Astrocyte (in vitro differentiated cells and primary cell): ENCODE data around the gene PCMT1. TPM values are rescaled to one million over a fixed set of nuclear protein-coding genes. Genes with fewer than 3 reads are reported as not detected.
"Not testable (repeated sequence)": the region's sequence is repeated elsewhere in the genome, so short reads cannot be mapped to it uniquely, and the experiment has no call there.

ENCODE experiments used
- DNase-seq: peaks from one replicate; pipeline ENCODE4 v3.0.0-alpha.2; 2010; ENCODE audit warnings: low read depth
- FAIRE-seq: peaks from 2 replicates; lab custom pipeline; 2011; peaks lifted over from hg19 to GRCh38; lab: Jason Lieb, UNC
- H2AFZ ChIP-seq: 2 replicates; pipeline ENCODE4 v1.6.0; 2012; ENCODE audit warnings: low read depth, low read length, inconsistent platforms
- H3K27ac ChIP-seq: 2 replicates; pipeline ENCODE4 v1.5.1; 2011; ENCODE audit warnings: low read depth, low read length, inconsistent platforms
- H3K27me3 ChIP-seq: 2 replicates; pipeline ENCODE4 v1.6.0; 2011; ENCODE audit warnings: low read length, inconsistent platforms; ENCODE audit not compliant: insufficient read depth
- H3K36me3 ChIP-seq: 2 replicates; pipeline ENCODE4 v1.5.1; 2011; ENCODE audit warnings: low read length, inconsistent platforms; ENCODE audit not compliant: insufficient read depth
- H3K4me1 ChIP-seq: 2 replicates; pipeline ENCODE4 v1.5.1; 2011; ENCODE audit warnings: low read length, inconsistent platforms; ENCODE audit not compliant: insufficient read depth
- H3K4me2 ChIP-seq: 2 replicates; pipeline ENCODE4 v1.6.0; 2012; ENCODE audit warnings: low read length, inconsistent platforms
- H3K4me3 ChIP-seq: 2 replicates; pipeline ENCODE4 v1.5.1; 2011; ENCODE audit warnings: low read depth, mild to moderate bottlenecking, low read length, inconsistent platforms; ENCODE audit not compliant: insufficient read depth
- H3K79me2 ChIP-seq: 2 replicates; pipeline ENCODE4 v1.6.0; 2012; ENCODE audit warnings: mild to moderate bottlenecking, low read length, inconsistent platforms; ENCODE audit not compliant: insufficient read depth
- H3K9ac ChIP-seq: 2 replicates; pipeline ENCODE4 v1.6.0; 2012; ENCODE audit warnings: mild to moderate bottlenecking, low read length, inconsistent platforms
- H3K9me3 ChIP-seq: 2 replicates; pipeline ENCODE4 v1.5.1; 2012; ENCODE audit warnings: low read depth, mild to moderate bottlenecking, low read length, inconsistent platforms; ENCODE audit not compliant: insufficient read depth
- H4K20me1 ChIP-seq: 2 replicates; pipeline ENCODE4 v1.6.0; 2012; ENCODE audit warnings: low read length, inconsistent platforms; ENCODE audit not compliant: insufficient read depth
- H3K27ac Mint-ChIP-seq: one replicate; pipeline ENCODE4 v1.8.0; 2021; ENCODE audit warnings: mild to moderate bottlenecking, mixed read lengths; ENCODE audit not compliant: unreplicated experiment
- H3K27me3 Mint-ChIP-seq: one replicate; pipeline ENCODE4 v1.8.0; 2021; ENCODE audit warnings: low read depth, mixed read lengths; ENCODE audit not compliant: unreplicated experiment
- H3K36me3 Mint-ChIP-seq: one replicate; pipeline ENCODE4 v1.8.0; 2021; ENCODE audit warnings: low read depth, mixed read lengths; ENCODE audit not compliant: unreplicated experiment
- H3K4me1 Mint-ChIP-seq: one replicate; pipeline ENCODE4 v1.8.0; 2021; ENCODE audit warnings: low read depth, mixed read lengths; ENCODE audit not compliant: unreplicated experiment
- H3K4me3 Mint-ChIP-seq: one replicate; pipeline ENCODE4 v1.8.0; 2021; ENCODE audit warnings: mild to moderate bottlenecking, moderate library complexity, mixed read lengths; ENCODE audit not compliant: unreplicated experiment
- H3K9me3 Mint-ChIP-seq: one replicate; pipeline ENCODE4 v1.8.0; 2021; ENCODE audit warnings: mild to moderate bottlenecking, mixed read lengths; ENCODE audit not compliant: unreplicated experiment
- EZH2 ChIP-seq: IDR thresholded peaks from 2 replicates; pipeline ENCODE4 v1.6.1; 2012; ENCODE audit warnings: mild to moderate bottlenecking, low read length, inconsistent platforms; ENCODE audit not compliant: insufficient read depth
- total RNA-seq: library from RNA; stranded (reverse); gene quantifications from 2 replicates; pipeline ENCODE4 v1.2.1, GENCODE V29; 2021
- TF ChIP-seq, protein P1 (sequence below): IDR thresholded peaks from 2 replicates; pipeline ENCODE4 v1.5.1; 2011; ENCODE audit warnings: low read depth, mild to moderate bottlenecking, inconsistent platforms, low read length, moderate library complexity; ENCODE audit not compliant: insufficient read depth

Gene PCMT1
- total RNA-seq, 1 donor from 2014 or later: 127 TPM

GRCh38 chr6:149847939-149848267 is 98.4 kb downstream of the PCMT1 start:
- Histone ChIP-seq H3K79me2 (peaks cover 5% of the 10 kb centered on the region), H3K9me3 (no peaks in the 10 kb centered on the region), H3K4me3 (no peak overlapping the region), H3K4me2 (peak overlapping the region; percentile 62), H3K27me3 (no peaks in the 10 kb centered on the region), H3K4me1 (peaks cover 51% of the 10 kb centered on the region), H4K20me1 (no peaks in the 10 kb centered on the region), H3K9ac (no peak overlapping the region), H3K36me3 (no peaks in the 10 kb centered on the region), H3K27ac (peak overlapping the region; percentile 71), H2AFZ (no peak overlapping the region)
- TF ChIP-seq, protein P1, sequence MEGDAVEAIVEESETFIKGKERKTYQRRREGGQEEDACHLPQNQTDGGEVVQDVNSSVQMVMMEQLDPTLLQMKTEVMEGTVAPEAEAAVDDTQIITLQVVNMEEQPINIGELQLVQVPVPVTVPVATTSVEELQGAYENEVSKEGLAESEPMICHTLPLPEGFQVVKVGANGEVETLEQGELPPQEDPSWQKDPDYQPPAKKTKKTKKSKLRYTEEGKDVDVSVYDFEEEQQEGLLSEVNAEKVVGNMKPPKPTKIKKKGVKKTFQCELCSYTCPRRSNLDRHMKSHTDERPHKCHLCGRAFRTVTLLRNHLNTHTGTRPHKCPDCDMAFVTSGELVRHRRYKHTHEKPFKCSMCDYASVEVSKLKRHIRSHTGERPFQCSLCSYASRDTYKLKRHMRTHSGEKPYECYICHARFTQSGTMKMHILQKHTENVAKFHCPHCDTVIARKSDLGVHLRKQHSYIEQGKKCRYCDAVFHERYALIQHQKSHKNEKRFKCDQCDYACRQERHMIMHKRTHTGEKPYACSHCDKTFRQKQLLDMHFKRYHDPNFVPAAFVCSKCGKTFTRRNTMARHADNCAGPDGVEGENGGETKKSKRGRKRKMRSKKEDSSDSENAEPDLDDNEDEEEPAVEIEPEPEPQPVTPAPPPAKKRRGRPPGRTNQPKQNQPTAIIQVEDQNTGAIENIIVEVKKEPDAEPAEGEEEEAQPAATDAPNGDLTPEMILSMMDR: no peak
- TF ChIP-seq EZH2: no peak
- Mint-ChIP-seq H3K27me3 (no peaks in the 10 kb centered on the region), H3K4me3 (no peak overlapping the region), H3K9me3 (peaks cover 4% of the 10 kb centered on the region), H3K4me1 (peaks cover 52% of the 10 kb centered on the region), H3K27ac (peak overlapping the region; percentile 55), H3K36me3 (peaks cover 7% of the 10 kb centered on the region)
- FAIRE-seq (no peak), DNase-seq (peak; percentile 76)

GRCh38 chr6:149848343-149848742 is 98.8 kb downstream of the PCMT1 start:
- H3K27ac Mint-ChIP-seq: not testable (repeated sequence)

GRCh38 chr6:149851461-149852110 is 102.0 kb downstream of the PCMT1 start:
- Mint-ChIP-seq H3K36me3 (no peaks in the 10 kb centered on the region), H3K9me3 (no peaks in the 10 kb centered on the region)
- no peak for FAIRE-seq

More at GRCh38 chr6:149848343-149848742, 98.8 kb downstream of the PCMT1 start:
- peaks cover 52% of the 10 kb centered on the region for H3K4me1 Mint-ChIP-seq
- not testable (repeated sequence) for H2AFZ ChIP-seq, FAIRE-seq, H4K20me1 ChIP-seq, H3K27me3 Mint-ChIP-seq, H3K79me2 ChIP-seq, H3K36me3 Mint-ChIP-seq, H3K4me3 Mint-ChIP-seq, H3K36me3 ChIP-seq, H3K9me3 ChIP-seq, H3K27me3 ChIP-seq, H3K9me3 Mint-ChIP-seq, DNase-seq, H3K9ac ChIP-seq, H3K4me3 ChIP-seq
- peaks cover 51% of the 10 kb centered on the region for H3K4me1 ChIP-seq
- H3K4me2 ChIP-seq: peak overlapping the region; percentile 62
- peak overlapping the region; percentile 71 for H3K27ac ChIP-seq

More at GRCh38 chr6:149851461-149852110, 102.0 kb downstream of the PCMT1 start:
- H3K36me3 ChIP-seq: no peaks in the 10 kb centered on the region
- H3K27ac ChIP-seq: no peak overlapping the region
- no peaks in the 10 kb centered on the region for H3K9me3 ChIP-seq
- H3K4me3 ChIP-seq: no peak overlapping the region
- peaks cover 17% of the 10 kb centered on the region for H3K79me2 ChIP-seq
- H3K27ac Mint-ChIP-seq: peak overlapping the region; percentile 79
- TF ChIP-seq, protein P1: no peak
- TF ChIP-seq EZH2: no peak
- H3K4me1 ChIP-seq: peaks cover 51% of the 10 kb centered on the region
- H3K4me3 Mint-ChIP-seq: no peak overlapping the region
- H4K20me1 ChIP-seq: no peaks in the 10 kb centered on the region
- H3K4me1 Mint-ChIP-seq: peaks cover 48% of the 10 kb centered on the region
- no peak overlapping the region for H3K9ac ChIP-seq
- no peaks in the 10 kb centered on the region for H3K27me3 Mint-ChIP-seq
- no peaks in the 10 kb centered on the region for H3K27me3 ChIP-seq
- H2AFZ ChIP-seq: no peak overlapping the region
- peak; percentile 36 for DNase-seq
- H3K4me2 ChIP-seq: peak overlapping the region; percentile 56
